Suprapubic skin (tissue), 4 donors: ENCODE measurements around the gene RBM19.

Experiments
- POLR2A ChIP-seq, 2 donors: fragments of 450-650 bp; IDR thresholded peaks; one replicate each; pipeline ENCODE4 v1.6.1; 2017; ENCODE audit warnings: antibody characterized with exemption in 2 of 2, mild to moderate bottlenecking in 2 of 2, moderate library complexity in 2 of 2
- POLR2AphosphoS5 ChIP-seq, 3 donors: sonication (generic); formaldehyde crosslinking; IDR thresholded peaks; one replicate each; pipeline ENCODE4 v1.6.1; 2017; ENCODE audit warnings: antibody characterized with exemption in 3 of 3

GRCh38 chr12:113940357-113941207, 25.5 kb downstream of the RBM19 start:
- TF ChIP-seq POLR2AphosphoS5 (IDR thresholded peaks at IDR 0.05) (no peak), POLR2A (IDR thresholded peaks at IDR 0.05) (no peak)
